GM19239 (cell line): Measurements from ENCODE around the gene ITPR3.

Experiments used
- DNase-seq: peaks from one replicate; pipeline ENCODE4 v3.0.0; 2011; ENCODE audit warnings: low spot score; ENCODE audit not compliant: insufficient read length
- FAIRE-seq: peaks from 2 replicates; lab custom pipeline; 2011; peaks lifted over from hg19 to GRCh38; lab: Jason Lieb, UNC

Gene ITPR3

DNA sequence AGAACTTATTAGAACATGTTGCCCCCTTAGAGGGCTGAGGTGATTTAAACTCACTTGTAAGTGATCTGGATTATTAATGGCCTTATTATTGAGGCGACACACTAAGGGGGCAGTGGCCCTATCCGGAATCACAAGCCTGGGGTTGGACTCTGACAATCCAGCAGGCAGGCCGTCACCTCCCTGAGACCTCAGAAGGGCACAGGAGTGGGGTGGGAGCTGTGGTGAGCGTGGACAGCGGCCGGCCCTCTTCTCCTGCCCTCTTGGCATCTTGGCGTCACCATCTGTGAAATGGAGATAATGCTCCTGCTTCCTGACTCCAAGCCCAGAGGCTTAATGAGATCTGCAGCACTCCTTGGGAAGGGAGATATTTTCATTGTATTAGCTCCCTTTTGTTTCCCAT is 106.0 kb downstream of the ITPR3 start:
- no peak for DNase-seq
- no peak for FAIRE-seq

- no peak for FAIRE-seq
- DNase-seq, result no peak
These were observed 106.8 kb downstream of the ITPR3 start for GRCh38 chr6:33727932-33728331.

- FAIRE-seq (no peak), DNase-seq (no peak)
These were observed 107.3 kb downstream of the ITPR3 start for GRCh38 chr6:33728438-33728837.

GRCh38 chr6:33729059-33729458 is 107.9 kb downstream of the ITPR3 start:
- FAIRE-seq (no peak), DNase-seq (no peak)

- FAIRE-seq, result no peak
- DNase-seq, result no peak
These were observed 109.5 kb downstream of the ITPR3 start for GRCh38 chr6:33730611-33731010.

- DNase-seq (no peak), FAIRE-seq (no peak)
These were observed 109.9 kb downstream of the ITPR3 start for GRCh38 chr6:33731035-33731434.

DNA sequence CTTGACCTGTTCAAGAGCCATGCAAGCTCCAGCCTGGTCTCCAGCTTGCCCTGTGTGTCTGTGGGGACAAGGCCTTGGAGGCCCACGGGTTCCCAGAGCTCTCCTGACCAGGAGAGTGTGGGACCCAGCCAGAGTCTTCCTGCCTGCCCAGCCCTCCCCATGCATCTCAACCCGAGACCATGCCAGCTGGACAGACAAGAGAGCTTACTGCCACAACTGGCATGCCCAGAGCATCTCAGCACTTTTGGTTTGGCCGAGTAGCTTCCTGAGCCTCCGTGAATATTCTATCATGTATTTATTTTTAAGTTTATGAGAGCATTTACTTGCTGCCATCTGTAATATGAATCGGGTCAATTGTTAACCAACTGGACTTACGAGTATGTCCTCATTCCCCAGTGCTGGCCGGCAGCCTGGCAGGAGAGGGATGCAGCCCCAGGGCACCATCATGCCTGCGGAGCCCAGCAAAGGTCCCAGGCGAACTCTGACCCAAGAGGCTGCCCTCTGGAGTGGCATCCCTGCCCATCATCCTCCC is 110.7 kb downstream of the ITPR3 start:
- no peak for DNase-seq
- no peak for FAIRE-seq

DNA sequence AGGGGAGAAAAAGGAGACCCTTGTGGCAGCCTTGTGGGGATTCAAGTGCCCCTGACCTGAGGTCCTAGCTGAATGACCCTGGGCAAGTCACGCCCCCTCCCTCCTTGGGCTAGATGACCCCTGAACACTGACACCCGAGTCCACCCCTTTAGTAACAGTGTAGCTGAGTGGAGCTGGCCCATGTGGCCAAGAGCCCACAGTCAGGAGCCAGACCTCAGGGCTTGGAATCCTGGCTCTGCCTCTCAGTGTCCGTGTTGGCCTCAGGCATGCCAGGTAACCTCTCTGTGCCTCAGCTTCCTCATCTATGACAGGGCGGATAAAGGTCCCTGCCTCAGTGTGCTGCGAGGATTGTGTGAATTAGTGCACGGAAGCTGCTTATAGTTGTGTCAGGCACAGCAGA is 111.3 kb downstream of the ITPR3 start:
- FAIRE-seq, result no peak
- DNase-seq, result no peak

DNA sequence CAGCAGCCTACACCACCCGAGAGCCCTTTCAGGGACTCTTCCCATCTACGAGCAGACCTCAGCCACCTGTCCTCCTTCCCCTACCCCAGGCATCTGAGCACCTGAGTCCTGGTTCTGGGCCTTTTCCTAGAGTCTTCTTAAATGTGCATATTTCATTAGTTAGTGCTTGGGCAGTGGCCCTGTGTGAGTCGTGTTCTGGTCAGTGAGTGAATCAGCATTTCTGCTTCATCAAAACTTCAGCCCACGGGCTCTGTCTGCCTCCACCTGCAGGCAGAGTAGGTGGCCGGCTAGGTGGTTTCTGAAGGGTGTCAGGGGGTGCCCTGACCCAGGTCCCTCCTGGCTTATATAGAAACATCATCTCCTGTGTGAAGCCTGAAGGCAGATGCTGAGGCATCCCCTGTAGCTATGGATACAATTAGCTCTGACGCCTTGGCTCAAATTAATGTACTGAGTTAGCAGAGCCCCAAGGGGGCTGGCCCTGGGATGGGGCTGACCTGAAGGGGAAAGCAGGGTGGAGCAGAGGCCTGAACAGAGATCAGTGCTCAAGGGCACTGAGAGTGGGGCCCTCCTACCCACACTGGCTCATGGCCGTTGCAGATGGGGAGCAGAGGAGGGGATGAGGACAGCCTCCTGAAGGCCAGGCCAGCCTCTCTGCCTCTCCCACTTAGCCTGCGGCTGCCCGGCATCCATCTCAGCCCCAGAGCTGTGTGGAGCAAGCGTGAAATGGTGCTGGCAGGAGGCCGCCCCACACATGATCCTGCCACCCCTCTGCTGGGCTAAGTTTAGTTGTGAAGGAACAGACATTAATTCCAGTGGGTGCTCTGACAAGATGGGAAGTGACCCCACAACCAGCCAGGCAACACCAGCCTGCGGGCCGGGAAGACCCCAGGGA is 111.9 kb downstream of the ITPR3 start:
- no peak for DNase-seq
- no peak for FAIRE-seq

GRCh38 chr6:33733709-33734007 is 112.5 kb downstream of the ITPR3 start:
- no peak for DNase-seq
- no peak for FAIRE-seq

DNA sequence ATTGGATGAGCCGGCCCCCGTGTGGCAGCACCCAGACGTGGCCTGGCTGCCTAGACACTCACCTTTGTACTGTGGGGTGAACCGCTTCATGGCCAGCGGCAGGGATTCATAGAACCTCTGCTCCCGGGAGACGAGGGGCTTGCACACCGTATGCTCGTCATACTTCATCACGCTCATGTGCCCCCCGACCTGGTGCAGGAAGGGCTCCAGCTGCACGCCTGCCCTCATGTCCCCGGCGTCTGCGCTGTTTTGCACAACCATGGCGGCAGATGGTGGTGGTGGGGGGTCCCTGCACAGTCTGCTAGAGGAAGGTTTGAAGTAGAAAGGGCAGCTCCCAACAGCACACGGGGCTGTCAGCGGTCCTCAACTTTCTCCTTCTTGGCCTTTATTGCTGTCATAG is 114.1 kb downstream of the ITPR3 start:
- no peak for FAIRE-seq

GRCh38 chr6:33737267-33738026 is 116.3 kb downstream of the ITPR3 start:
- DNase-seq, result no peak
- FAIRE-seq, result no peak

More for the DNA sequence above, 114.1 kb downstream of the ITPR3 start:
- no peak for DNase-seq

DNA sequence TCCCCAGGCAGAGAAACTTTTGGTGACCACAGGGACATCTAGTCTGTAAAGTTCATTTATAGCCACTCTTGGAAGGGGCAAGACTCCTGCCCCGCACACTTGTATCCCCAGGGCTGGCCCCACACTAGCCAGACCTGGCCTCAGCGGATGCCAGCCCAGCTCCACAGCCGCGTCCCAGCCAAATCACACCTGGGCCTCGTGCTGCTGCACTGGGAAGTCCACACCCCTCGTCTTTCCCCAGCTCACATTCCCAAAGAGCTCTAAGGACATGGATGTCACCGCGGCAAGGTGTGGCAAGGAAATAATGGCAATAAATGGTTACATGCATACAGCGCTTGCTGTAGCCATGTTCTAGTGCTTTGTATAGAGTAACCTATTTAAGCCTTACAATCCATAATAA is 117.0 kb downstream of the ITPR3 start:
- no peak for FAIRE-seq
- no peak for DNase-seq

DNA sequence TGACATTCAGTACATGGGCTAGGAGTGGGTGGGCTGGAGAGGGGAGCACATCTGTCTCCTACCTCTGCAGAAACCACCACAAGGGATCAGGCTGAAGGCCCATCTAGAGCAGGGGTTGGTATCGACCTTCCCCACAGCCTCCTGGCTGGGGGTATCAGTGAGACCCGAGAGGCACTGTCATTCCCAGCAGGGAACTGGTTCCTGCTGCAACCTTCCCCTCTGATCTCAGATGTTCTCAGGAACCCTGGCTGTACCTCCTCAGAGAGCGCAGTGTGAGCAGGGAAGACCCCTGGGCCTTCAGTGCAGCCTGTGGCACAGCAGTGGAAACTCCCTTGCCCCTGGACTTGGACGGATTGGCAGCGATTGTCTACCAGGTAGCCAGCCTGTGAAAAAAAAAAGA is 117.8 kb downstream of the ITPR3 start:
- no peak for DNase-seq
- FAIRE-seq, result no peak

GRCh38 chr6:33739571-33739970 is 118.4 kb downstream of the ITPR3 start:
- DNase-seq (no peak), FAIRE-seq (no peak)

- no peak for DNase-seq
- FAIRE-seq, result no peak
These were observed 119.1 kb downstream of the ITPR3 start for GRCh38 chr6:33740204-33740608.

- DNase-seq (no peak), FAIRE-seq (no peak)
These were observed 119.7 kb downstream of the ITPR3 start for GRCh38 chr6:33740794-33741193.

- FAIRE-seq (no peak), DNase-seq (no peak)
These were observed 121.0 kb downstream of the ITPR3 start for GRCh38 chr6:33742092-33742491.

- DNase-seq (no peak), FAIRE-seq (no peak)
These were observed 121.7 kb downstream of the ITPR3 start for GRCh38 chr6:33742837-33743236.

GRCh38 chr6:33744001-33744848 is 123.1 kb downstream of the ITPR3 start:
- DNase-seq, result peak; percentile 90
- FAIRE-seq, result peak; percentile 97
